HG03558 (cell line): ENCODE measurements around the gene PHACTR1.

Experiments used
- ATAC-seq: cut with Tn5 transposase; IDR thresholded peaks from one replicate; pipeline ENCODE4 v1.9.1; 2021; ENCODE audit warnings: moderate number of reproducible peaks; ENCODE audit not compliant: unreplicated experiment; ENCODE audit errors: extremely low read depth

PHACTR1 gene

DNA sequence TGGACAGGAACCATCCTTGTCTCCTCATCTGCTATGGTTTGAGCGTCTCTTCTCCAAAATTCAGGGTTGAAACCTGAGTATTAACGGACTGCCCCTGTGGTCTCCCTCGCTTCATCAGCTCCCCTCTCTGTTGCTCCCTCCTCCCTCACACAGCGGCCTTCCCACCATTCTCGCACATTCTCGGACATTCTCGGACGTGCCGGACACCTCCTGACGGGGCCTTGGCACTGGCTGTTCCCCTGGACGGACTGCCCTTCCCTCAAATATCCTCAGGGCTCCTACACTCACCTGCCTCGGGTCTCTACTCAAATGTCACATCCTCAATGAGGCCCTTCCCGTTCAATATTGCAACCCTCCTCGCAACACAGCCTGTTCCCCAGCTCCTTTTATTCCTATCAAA, 496.0 kb downstream of the PHACTR1 start:
- ATAC-seq: no peak

DNA sequence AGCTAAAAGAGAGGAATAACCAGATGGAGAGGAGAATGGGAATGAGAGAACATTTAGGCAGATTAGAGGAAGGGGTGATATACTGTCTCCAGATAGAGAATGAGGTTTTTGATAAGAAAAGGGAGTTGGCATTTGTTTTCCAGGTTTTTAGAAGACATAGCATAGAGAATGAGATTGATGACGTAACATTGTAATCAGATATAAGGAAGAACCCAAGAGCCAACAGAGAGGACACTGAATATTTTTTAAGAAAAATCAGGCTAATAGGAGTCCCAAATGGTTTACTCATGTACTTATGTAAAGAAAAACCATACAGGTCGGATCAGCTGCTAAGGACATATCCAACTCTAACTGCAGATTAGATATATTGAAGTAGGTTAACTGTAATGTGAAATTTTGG, 498.8 kb downstream of the PHACTR1 start:
- no peak for ATAC-seq

DNA sequence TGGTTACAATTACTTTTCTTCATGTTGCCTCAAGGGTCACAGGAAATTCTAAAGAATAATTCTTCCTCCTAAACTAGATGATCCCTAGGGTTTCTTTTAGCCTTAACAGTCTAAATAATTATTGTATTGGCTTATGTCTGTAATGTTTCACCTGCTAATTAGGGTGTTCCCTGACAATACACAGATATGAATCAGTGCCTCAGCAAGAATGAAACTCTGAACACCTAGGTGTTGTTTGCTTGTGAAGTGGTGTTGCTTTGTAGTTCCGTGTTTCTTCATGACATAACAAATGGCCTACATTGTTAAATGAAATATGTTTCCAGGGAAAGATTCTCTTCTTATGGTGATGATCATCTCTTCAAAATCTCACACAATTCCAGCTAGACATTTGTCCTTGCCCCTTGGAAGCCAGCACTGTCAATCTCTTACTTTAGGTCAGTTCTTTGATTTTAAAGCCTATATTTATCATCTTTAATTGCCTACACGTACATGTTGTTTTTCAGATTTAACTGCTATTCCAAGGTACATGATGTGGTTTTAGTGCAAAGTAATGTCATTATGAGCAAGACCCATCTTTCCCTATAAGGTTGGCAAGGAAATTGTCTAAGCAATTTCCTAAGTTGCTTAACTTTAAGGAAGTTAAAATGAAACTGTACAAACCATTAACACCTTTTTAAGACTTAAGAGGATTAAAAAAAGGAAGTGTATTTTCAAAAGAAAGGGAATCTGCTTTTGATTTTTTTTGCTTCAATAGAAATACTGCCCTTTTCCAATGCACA, 499.9 kb downstream of the PHACTR1 start:
- no peak for ATAC-seq

DNA sequence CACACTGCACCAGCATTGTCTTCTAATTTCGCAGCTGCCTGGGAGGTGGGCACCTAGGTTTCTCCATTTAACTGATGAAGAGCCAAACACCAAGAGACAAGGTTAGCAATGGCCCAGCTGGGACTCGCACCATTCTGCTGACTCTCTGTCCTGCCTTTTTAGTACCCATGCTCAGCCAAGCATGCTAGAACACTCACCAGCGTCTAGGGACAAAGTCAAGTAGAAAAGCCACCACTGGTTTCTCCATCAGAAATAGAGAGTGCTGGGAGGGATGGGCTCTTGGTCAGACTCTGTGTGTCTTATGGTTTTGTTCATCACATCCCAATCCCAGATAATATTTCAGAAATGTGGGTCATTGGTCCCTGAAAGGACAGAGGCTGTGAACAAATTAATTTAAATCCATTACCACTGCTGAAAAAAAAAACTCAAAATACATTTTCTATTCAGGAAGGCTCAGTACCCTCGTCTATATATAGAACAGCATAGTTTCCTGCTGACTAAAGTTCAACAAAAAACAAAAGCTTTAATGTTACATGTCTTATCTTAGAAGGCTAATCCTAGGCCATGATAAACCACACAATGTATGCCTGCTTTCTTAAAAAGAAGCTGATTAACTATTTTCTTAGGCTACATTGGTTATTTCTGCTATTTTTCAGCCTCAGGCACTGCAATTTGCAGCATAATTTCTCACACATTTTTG, 500.8 kb downstream of the PHACTR1 start:
- ATAC-seq: no peak

DNA sequence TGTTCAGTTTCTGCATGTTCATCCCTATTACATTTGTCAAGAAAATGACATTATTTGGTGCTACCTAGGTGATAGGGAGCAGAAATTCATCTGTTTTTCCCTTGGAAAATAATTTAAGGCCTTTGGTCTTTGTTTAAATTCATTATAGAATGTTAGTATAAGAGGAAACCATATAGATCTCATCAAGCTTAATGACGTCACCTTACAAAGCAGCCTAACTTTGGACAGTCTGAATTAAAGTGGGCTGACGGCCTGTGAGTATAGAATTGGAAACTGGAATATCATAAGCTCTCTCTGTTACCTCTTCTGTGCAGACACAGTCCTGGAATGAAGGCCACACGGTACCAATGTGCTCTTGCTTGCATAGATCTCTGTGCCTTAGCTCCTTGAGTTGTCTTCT, 503.7 kb downstream of the PHACTR1 start:
- no peak for ATAC-seq

DNA sequence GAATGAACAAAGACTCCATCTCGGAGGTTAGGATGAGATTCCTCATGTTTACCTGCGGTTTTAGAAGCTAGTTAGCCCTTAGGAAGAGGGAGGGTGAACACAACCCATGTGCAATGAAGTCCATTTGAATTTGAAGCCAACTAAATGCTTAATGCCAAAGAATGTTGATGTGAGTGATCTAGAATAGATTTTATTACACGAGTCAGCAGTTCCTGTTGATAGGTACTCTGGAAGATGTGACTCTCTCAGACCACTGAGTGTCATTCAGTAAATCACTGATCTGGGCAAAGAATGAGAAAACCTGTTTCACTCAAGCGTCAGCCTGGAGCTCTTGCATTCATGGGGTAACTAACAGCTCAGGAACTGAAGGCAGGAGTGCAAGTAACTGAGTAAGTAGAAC, 505.5 kb downstream of the PHACTR1 start:
- no peak for ATAC-seq

DNA sequence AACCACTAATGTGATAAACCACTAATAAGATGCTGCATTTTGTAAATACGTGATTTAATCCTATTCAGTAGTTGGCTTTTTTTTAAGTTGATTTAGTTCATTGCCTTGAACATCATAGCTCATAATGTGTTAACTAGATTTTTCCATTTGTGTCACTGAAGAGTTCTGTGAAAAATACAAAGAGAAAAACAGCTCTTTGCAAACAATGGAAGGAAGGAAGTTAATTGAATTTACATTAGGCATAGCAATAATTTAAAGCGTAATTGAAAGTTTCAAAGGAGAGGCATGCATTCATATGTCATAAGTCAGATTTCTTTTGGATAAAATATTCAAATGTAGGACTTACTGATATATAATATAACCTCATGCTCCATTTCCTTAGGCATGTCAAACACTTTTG, 509.5 kb downstream of the PHACTR1 start:
- no peak for ATAC-seq

DNA sequence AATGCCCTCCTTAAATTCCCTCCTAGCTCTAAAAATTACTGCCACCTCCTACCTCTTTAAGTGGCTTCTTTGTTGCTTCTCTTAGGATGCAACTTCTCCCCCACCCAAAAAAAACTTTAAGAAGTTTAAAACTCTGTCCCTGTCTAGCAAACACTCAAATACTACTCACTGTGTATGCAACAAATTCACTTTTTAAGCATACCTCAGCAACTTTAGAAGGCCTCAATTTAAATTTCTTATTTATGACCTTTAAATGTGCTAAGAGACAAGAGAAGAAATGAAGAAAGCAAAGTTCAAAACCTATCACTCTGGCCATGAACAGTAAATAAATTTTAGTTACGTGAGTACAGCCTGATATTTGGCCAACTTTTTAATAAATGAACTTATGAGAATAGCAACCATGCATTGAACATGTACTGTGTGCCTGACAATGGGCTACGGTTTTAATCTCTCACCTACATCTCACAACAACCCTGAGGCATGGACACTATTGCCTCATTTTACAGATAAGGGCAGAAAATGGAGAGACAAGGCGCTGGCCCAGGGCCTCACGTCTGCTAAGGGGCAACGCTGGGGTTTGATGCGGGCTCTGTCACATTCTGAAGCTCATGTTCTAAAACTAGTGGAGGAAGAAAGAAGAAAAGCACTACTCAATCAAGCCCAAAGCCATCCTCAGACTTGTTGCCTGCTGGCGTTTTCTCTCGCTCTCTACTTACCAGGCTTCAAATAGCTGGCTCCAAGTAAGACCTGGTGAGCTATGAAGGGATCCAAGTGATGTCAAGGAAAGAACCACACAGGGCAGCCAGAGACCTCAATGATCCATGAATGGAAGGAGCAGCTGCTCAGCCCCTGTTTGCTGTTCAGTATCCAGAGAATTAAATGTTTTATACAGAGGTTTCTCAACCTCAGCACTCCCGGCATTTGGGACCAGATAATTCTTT, 512.0 kb downstream of the PHACTR1 start:
- ATAC-seq: no peak

DNA sequence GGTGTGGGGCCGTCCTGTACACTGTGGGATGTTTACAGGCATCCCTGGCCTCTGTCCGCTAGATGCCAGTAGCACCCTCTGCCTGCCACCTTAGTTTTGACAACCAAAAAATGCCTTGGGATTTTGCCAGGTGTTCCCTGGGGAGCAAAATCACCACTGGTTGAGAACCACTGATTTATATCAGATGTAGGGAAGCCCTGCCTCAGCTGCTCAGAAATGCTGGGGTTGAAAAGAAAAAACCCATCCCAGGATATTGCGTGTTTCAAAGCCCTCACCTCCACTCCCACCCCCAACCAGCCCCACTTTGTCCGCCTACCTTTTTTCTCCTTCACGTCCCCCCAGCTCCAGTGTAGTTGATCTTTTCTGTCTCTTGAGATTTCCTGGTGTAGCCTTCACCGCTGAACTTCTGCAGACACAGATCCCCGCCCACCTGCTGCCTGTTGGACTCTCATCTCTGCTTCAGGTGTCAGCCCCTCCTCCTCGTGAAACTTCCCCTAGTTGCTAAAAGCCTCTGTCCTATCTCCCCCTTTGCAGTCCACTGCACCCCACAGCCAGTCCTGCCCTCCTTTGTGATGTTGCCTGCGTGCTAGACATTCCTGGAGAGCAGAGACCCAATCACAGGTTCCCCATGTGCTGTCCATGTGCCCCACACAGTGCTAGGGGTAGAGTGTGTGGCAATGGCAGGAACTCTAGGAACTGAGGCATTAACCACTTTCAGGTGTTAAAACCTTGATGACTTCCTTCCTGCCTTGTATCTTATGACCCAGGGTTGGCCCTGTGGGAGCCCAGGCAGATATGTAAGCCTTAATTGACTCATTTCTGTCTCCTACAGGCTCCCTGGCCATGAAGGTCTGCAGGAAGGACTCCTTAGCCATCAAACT, 512.9 kb downstream of the PHACTR1 start:
- ATAC-seq: peak; percentile 63

DNA sequence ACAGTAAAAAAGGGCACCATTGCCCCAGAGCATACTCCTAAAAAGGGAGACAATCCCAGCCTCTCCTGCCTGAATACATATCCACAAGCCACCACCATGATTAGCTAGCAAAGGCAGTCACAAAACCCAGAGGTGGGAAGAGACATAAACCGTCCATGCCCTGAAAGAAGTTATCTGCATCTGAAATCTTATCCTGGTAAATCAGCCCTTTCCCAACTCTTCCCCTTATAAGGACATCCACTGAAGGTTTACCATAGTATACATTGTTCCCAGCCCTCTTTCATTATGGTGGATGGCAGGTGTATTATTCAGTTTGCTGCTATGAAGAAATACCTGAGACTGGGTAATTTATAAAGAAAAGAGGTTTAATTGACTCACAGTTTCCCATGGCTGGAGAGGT, 516.5 kb downstream of the PHACTR1 start:
- ATAC-seq: no peak

DNA sequence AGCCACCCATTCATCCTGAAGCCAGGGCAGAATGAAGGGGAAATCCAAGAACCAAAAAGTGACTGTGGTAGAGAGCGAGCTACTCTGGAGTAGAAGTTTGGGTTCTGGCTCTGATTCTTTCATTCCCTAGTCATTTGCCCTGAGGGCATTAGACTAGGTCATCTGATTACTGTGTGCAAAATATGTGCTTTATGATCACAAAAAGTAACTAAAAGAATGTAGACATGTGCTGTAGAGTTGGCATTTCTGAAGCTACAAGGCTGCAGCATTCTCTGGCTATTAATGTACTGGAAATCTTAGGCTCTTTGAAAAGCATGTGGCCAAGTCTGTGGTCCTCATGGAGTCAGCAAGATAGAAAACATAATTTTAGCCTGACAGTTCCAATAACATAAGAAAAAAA, 517.6 kb downstream of the PHACTR1 start:
- ATAC-seq: no peak

DNA sequence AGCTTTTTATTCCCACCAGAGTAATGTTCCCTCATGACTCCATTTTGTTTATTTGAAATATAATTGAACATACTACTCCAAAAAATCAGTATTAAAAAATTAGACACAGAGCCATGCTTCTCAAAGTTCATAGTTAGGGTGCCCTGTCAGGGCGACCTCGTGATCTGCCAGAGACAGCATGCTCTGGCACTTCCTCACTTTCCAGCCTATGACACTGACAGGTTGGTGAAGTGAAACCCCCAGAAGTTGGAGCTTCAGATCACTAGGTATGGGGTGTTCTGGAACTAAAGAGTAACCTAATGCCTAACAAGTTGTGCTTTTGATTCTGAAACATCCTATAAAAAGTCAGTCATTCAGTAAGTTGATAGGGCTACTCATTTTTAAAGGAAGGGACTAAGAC, 518.8 kb downstream of the PHACTR1 start:
- ATAC-seq: no peak

DNA sequence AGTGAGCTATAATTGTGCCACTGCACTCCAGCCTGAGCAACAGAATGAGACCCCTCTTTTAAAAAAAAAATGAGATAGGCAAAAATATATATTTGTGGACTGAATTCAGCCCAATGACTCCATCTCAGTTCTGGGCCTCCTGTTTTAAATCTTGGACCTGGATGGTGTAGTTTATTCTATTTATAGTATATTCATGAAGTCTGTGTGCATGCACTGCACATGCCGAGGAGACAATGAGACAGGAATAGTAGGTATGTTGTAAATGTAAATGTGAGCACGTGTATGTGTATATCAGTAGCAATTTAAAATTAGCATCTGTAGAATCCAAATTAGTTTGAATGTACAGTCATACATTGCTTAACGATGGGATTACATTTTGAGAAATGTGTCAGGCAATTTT, 520.8 kb downstream of the PHACTR1 start:
- ATAC-seq: no peak

DNA sequence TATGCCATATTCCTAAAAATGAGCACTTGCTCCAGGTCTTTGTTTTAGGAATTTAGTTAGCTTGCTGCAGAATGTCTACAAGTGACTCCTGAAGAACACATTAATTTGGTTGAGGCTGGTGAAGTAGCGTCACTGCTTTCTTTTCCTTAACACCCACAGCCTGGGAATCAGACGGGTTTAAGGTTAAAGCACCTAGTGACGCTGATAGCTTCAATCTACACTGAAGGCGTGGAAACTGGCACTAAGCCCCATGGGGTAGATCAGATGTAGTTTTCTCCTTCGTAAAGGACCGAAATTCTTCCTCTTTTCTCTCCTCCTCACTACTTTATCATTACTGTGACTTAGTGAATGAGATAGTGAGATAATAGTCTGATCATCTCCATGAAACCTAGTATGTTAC, 521.5 kb downstream of the PHACTR1 start:
- no peak for ATAC-seq

DNA sequence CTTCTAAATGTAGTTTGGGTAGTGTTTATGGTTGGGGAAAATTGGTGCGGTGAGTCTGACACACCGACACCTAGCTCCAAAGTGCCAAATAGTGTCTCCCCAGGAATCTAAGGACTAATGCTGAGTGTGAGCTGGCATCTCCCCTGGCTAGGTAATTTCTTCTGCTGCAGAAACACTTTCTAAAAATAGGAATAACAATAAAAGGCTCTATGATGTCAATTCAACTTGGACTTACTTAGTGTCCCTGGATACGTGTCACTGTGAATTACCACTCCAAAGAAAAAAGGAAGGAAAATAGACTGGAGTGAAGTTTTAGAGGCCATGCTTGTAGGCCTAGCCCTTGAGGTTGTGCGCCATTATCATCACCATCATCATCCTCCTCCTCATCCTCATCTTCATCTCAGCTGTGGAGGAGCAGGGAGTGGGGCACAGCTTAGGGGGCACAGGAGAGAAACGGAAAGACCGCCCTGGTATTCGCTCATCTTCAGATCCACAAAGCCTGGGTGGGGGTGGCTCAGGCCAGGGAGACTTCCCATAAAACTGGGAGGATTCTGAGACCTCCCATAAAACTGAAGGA, 522.2 kb downstream of the PHACTR1 start:
- no peak for ATAC-seq

DNA sequence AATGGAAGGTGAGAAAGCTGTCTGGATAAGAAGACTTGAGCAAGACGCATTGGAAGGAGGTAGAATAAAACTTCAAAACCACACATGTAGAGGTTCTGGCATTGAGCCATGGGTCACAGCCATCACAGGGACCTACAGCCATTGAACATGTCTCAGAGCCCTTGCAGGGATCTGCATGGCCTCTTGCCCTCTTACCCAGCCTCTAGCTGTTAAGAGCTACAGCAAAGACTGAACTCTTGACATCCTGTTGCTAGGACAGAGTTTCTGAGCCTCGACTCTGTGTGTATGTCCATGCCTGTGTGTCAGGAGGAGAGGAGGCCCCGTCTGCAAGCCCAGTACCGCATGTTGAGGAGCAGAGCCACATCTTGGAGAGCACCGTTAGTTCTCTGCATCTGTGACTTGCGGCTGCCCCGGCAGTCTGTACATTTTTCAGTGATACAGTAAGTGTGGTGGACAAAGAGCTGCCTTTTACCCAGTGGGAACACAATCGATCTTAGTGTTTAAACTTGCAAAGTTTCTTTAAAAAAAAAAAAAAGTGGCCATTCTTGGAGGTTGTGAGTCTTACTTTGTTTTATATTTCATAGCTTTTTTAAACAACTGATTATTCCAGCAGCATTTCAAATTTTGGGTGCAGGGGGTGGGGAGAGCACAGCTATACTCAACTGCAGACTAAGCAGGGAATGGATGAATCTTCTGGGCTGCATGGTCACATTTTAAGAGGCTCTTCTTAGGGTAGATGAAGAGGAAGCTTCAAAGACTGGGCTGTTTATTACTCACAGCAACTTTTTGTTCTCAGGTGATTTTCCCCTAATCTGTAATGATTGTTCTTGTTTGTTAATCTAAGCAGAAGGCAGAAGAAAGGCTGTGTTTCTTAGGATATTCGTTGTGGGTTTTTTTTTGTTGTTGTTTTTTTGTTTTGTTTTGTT, 523.2 kb downstream of the PHACTR1 start:
- ATAC-seq: no peak

DNA sequence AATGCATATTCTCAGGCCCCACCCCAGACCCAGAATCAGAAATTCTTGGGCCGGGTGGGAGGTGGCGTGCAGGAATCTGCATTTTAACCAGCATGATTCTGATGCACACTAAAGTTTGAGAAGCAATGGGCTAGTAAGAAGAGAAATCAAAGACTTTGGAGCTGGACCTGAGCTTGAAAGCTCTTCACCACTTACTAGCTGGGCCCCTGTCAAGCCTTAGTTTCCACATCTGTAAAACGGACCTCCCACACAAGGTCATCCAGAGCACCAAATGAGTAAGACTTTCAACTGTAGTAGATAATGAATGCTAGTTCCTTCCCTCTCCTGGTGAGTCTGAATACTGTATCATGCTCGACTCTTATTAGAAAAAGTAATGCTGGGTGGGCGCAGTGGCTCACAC, 524.8 kb downstream of the PHACTR1 start:
- no peak for ATAC-seq

DNA sequence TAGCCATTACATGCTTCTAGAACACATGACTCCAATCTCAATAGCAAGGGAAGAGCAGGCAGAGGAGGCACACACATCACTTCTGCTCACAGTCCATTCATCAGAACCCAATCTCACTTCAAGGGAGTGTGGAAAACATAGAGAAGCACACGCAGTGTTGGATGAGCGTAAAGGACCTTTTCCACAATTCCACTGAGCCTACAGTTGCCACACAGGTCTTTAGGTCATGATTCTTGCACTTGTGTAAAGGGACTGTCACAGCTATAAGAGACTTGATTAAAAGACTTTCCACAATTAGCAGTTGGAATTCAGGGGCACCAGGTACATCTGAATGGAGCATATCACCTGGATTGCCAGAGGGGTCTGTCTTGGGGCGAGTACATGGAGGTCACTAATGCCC, 525.6 kb downstream of the PHACTR1 start:
- no peak for ATAC-seq

DNA sequence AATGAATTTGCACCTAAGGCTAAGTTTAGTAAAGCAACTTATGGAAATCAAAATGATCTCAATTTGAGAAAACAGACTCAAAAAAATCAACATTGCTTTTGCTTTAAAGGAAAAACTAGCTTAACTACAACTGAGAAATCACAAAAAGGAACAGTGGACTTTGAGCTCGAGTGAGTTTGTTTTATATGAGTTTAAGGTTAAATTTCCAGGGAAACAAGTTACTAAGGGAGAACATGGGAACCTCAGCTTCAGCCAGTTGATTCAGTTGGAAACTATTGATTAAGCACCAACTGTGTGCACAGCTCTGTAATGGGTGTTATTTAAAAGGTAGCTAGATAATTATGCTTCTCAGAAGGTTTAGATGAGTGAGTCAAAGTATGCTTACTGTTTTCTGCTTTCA, 526.0 kb downstream of the PHACTR1 start:
- ATAC-seq: no peak
